Measurements from ENCODE around the gene MED15. TPM values are rescaled to one million over a fixed set of nuclear protein-coding genes. Genes with fewer than 3 reads are reported as not detected.

Gene MED15
- polyA plus RNA-seq, 2 of the 4 experiments (the other 2 are of a cell fraction) = 10.7 to 29.7 TPM

DNA sequence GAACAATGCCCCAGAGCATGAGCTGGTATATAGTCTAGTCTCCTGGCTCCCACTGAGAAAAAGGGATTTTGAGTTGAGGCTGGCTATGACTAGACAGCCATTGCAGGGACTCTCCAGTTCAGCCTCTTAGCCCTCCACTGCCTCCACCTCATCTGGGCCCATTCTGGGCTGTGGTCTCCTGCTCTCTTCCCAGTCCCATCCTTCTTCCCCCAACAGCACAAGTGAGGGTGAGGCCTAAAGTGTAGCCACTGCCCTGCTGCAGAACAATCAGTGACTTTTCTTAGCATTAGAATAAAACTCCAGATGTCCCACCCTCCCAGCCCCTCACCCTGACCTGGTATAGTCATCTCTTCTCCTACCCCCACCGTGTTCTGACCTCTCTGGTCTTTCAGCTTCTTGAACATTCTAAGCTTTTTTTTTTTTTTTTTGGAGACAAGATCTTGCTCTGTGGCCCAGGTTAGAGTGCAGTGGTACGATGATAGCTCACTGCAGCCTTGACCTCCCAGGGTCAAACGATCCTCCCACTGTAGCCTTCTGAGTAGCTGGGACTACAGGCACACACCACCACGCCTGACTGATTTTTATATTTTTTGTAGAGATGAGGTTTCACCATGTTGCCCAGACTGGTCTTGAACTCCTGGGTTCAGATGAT, 4.3 kb downstream of the MED15 start:
- CTCF ChIA-PET = interaction anchor here (0.6 to 1.5 kb wide), 4 partner anchors 10 to 63 kb away, joined by 3 to 5 read pairs (median 4); no protein-coding TSS in a partner anchor
- 72% methylated on average over 3 of the region's 4 CpGs for WGBS (ENCODE audit: missing lambda C conversion rate)
- FAIRE-seq (no peak), ATAC-seq (no peak), DNase-seq (ENCODE audit: low read depth in 1 of 2, low spot score in 1 of 2) (no peak)
- no peak for TF ChIP-seq FOSB (CRISPR knock-in tag; IDR thresholded peaks at IDR 0.05)
- no peak for TF ChIP-seq RFX5 (IDR thresholded peaks at IDR 0.05)
- TF ChIP-seq ZFP36 (IDR thresholded peaks at IDR 0.05; ENCODE audit: borderline replicate concordance, partially characterized antibody) = no peak
- TF ChIP-seq RAD21 (conservative IDR thresholded peaks at IDR 0.05 in 1 of 2, IDR thresholded peaks at IDR 0.05 in 1 of 2) = no peak
- TF ChIP-seq FOSL2 (IDR thresholded peaks at IDR 0.05) = no peak
- TF ChIP-seq FOSL2 (CRISPR knock-in tag; IDR thresholded peaks at IDR 0.05) = no peak
- TF ChIP-seq POLR2AphosphoS2 (conservative IDR thresholded peaks at IDR 0.05; ENCODE audit: low read length) = no peak
- no peak for TF ChIP-seq JUN (IDR thresholded peaks at IDR 0.05)
- TF ChIP-seq TP53 (CRISPR knock-in tag; IDR thresholded peaks at IDR 0.05) = no peak
- no peak for TF ChIP-seq CBX2 (IDR thresholded peaks at IDR 0.05; ENCODE audit: borderline replicate concordance, low read depth)
- TF ChIP-seq TFCP2L1 (CRISPR knock-in tag; IDR thresholded peaks at IDR 0.05) = no peak
- Histone ChIP-seq H3K4me1 (peaks cover 55% of the 10 kb centered on the region), H3K27ac (peak overlapping the region in 1 of 2 experiments; percentile 40; a peak in 1 of 6 replicates), H3K4me3 (no peak overlapping the region), H3K4me2 (peak overlapping the region; percentile 99; the same call in 1 of the 3 replicates), H3K9me3 (no peaks in the 10 kb centered on the region)
- POLR2A ChIA-PET = interaction anchor here (1.2 kb wide), 1 partner anchor 19 kb away, joined by 5 read pairs; no protein-coding TSS in a partner anchor

DNA sequence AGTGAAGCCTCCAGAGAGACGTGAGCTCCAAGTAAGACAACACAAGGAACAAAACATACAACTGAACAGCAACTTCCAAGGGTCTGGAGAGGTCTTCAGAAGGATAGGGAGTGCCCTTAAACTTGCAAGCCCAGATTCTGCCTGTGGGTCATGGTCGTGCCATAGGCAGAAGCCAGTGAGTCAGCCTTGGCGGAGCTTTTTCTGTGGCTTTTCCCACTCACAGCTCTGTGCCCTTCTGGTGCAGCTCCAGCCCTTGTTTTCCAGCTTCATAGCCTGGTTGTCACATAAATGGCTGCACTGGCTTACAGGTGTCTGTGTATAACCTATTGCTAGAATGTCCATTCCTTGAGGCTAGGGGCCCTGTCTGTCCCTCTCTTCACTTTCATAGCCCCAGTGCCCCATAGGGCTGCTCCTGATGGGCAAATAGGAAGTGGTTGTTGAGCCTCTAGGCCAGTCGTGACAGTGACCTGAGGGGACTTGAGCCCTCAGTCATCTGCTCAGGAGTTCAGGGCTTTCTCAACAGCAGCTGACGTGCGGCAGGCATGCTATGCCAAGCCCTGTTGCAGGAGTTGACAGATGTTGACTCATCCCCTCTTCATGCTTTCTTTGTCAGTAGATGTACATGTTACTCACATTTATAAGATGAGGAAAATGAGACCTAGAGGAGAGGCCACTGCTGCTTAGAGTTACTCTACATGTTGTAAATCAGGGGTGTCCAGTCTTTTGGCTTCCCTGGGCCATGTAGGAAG, 7.4 kb downstream of the MED15 start:
- ATAC-seq = peak; percentile 63 to 81
- TF ChIP-seq, protein P1, sequence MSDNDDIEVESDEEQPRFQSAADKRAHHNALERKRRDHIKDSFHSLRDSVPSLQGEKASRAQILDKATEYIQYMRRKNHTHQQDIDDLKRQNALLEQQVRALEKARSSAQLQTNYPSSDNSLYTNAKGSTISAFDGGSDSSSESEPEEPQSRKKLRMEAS (IDR thresholded peaks at IDR 0.05) = no peak
- no peak for TF ChIP-seq SREBF2 (IDR thresholded peaks at IDR 0.05)
- TF ChIP-seq, protein P2, sequence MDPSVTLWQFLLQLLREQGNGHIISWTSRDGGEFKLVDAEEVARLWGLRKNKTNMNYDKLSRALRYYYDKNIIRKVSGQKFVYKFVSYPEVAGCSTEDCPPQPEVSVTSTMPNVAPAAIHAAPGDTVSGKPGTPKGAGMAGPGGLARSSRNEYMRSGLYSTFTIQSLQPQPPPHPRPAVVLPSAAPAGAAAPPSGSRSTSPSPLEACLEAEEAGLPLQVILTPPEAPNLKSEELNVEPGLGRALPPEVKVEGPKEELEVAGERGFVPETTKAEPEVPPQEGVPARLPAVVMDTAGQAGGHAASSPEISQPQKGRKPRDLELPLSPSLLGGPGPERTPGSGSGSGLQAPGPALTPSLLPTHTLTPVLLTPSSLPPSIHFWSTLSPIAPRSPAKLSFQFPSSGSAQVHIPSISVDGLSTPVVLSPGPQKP (IDR thresholded peaks at IDR 0.05; ENCODE audit: low read depth, low read length) = no peak
- no peak for TF ChIP-seq POLR2AphosphoS2 (conservative IDR thresholded peaks at IDR 0.05; ENCODE audit: low read length)
- no peak for TF ChIP-seq FOSB (CRISPR knock-in tag; IDR thresholded peaks at IDR 0.05)
- no peak for TF ChIP-seq MYC (IDR thresholded peaks at IDR 0.05; ENCODE audit: borderline replicate concordance, low read length)
- no peak for TF ChIP-seq HDAC2 (IDR thresholded peaks at IDR 0.05)
- no peak for TF ChIP-seq CEBPB (IDR thresholded peaks at IDR 0.05)
- TF ChIP-seq, protein P3, sequence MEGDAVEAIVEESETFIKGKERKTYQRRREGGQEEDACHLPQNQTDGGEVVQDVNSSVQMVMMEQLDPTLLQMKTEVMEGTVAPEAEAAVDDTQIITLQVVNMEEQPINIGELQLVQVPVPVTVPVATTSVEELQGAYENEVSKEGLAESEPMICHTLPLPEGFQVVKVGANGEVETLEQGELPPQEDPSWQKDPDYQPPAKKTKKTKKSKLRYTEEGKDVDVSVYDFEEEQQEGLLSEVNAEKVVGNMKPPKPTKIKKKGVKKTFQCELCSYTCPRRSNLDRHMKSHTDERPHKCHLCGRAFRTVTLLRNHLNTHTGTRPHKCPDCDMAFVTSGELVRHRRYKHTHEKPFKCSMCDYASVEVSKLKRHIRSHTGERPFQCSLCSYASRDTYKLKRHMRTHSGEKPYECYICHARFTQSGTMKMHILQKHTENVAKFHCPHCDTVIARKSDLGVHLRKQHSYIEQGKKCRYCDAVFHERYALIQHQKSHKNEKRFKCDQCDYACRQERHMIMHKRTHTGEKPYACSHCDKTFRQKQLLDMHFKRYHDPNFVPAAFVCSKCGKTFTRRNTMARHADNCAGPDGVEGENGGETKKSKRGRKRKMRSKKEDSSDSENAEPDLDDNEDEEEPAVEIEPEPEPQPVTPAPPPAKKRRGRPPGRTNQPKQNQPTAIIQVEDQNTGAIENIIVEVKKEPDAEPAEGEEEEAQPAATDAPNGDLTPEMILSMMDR (IDR thresholded peaks at IDR 0.05) = no peak
- FAIRE-seq = no peak
- peaks cover 47% of the 10 kb centered on the region for H3K4me1 ChIP-seq
- no peak overlapping the region for H3K4me3 ChIP-seq
- 16% methylated on average over 4 of the region's 6 CpGs for WGBS (ENCODE audit: missing lambda C conversion rate)
- no peak overlapping the region for H3K27ac ChIP-seq
- ChIA-PET CTCF (interaction anchor here (1.0 to 1.9 kb wide), 5 partner anchors 9 to 53 kb away, joined by 3 to 9 read pairs (median 4); no protein-coding TSS in a partner anchor), POLR2A (interaction anchor here (1.1 to 1.2 kb wide), 2 partner anchors 8 to 19 kb away, joined by 3 read pairs; partner anchors contain the start of gene KLHL22)
- H3K4me2 ChIP-seq = no peak overlapping the region
- no peaks in the 10 kb centered on the region for H3K9me3 ChIP-seq
- peak in 1 of 2 experiments; percentile 31 for DNase-seq (ENCODE audit: low read depth in 1 of 2, low spot score in 1 of 2)

DNA sequence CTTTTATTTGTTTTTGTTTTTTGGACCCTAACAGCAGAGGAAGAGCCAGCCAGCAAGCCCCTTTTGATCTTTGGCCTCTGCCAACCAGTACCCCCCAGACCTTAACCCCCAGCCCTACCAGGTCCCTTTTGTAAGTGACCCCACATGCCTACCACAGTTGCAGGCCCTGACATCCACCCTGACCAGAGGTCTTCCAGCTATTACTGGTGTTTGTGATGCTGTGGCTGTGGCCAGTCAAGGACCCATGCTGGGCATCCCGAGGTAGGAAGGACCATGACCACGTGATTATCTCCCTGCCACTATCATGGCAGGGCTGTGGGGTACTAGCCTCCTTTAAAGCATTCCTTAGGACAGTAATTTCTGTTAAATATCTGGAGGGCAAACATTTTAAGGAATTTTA, 9.0 kb downstream of the MED15 start:
- H3K4me2 ChIP-seq = no peak overlapping the region
- H3K4me1 ChIP-seq = peaks cover 38% of the 10 kb centered on the region
- DNase-seq (ENCODE audit: low read depth in 1 of 2, low spot score in 1 of 2) (no peak), FAIRE-seq (no peak), ATAC-seq (no peak)
- WGBS (ENCODE audit: missing lambda C conversion rate) = 79% methylated on average over 2 of the region's 2 CpGs
- H3K4me3 ChIP-seq = no peak overlapping the region
- no peaks in the 10 kb centered on the region for H3K9me3 ChIP-seq
- ChIA-PET POLR2A (no interaction called here), CTCF (no interaction called here)
- no peak overlapping the region for H3K27ac ChIP-seq
- TF ChIP-seq CHD2 (IDR thresholded peaks at IDR 0.05; ENCODE audit: low read length, partially characterized antibody) = no peak
- TF ChIP-seq MYC (IDR thresholded peaks at IDR 0.05; ENCODE audit: borderline replicate concordance, low read length) = no peak
- no peak for TF ChIP-seq ZSCAN20 (CRISPR knock-in tag; IDR thresholded peaks at IDR 0.05)
- no peak for TF ChIP-seq ESRRA (IDR thresholded peaks at IDR 0.05; ENCODE audit: borderline replicate concordance, low read length)
- no peak for TF ChIP-seq NFE2L2 (conservative IDR thresholded peaks at IDR 0.05; ENCODE audit: low read length)
- TF ChIP-seq, protein P1 (IDR thresholded peaks at IDR 0.05) = no peak
- no peak for TF ChIP-seq KDM5A (IDR thresholded peaks at IDR 0.05)
- TF ChIP-seq FOXS1 (CRISPR knock-in tag; IDR thresholded peaks at IDR 0.05) = no peak
- TF ChIP-seq, protein P4, sequence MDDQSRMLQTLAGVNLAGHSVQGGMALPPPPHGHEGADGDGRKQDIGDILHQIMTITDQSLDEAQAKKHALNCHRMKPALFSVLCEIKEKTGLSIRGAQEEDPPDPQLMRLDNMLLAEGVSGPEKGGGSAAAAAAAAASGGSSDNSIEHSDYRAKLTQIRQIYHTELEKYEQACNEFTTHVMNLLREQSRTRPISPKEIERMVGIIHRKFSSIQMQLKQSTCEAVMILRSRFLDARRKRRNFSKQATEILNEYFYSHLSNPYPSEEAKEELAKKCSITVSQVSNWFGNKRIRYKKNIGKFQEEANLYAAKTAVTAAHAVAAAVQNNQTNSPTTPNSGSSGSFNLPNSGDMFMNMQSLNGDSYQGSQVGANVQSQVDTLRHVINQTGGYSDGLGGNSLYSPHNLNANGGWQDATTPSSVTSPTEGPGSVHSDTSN (IDR thresholded peaks at IDR 0.05) = no peak
- no peak for TF ChIP-seq CHD4 (IDR thresholded peaks at IDR 0.05; ENCODE audit: borderline replicate concordance)
- no peak for TF ChIP-seq HOXA7 (CRISPR knock-in tag; IDR thresholded peaks at IDR 0.05)
- TF ChIP-seq, protein P5, sequence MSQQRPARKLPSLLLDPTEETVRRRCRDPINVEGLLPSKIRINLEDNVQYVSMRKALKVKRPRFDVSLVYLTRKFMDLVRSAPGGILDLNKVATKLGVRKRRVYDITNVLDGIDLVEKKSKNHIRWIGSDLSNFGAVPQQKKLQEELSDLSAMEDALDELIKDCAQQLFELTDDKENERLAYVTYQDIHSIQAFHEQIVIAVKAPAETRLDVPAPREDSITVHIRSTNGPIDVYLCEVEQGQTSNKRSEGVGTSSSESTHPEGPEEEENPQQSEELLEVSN (IDR thresholded peaks at IDR 0.05; ENCODE audit: borderline replicate concordance, low read depth) = no peak
- no peak for TF ChIP-seq CBX8 (IDR thresholded peaks at IDR 0.05)

Measured in A549 (cell line).